ENCODE measurements around the gene MVB12B. TPM values are rescaled to one million over a fixed set of nuclear protein-coding genes. Genes with fewer than 3 reads are reported as not detected.

MVB12B gene
- polyA plus RNA-seq, 1 donor from 2014 or later: 39.5 TPM

- Histone ChIP-seq H3K27ac (ENCODE audit: low read length) (no peak overlapping the region), H3K36me3 (ENCODE audit: insufficient read depth, low read length) (no peaks in the 10 kb centered on the region), H3K4me2 (ENCODE audit: low read length) (no peak overlapping the region), H3K79me2 (replicated peaks; ENCODE audit: insufficient read depth, low read length) (no peaks in the 10 kb centered on the region), H3K9me3 (ENCODE audit: low read length) (no peaks in the 10 kb centered on the region), H3K9me2 (ENCODE audit: insufficient read depth, low read length) (no peaks in the 10 kb centered on the region), H3K27me3 (ENCODE audit: insufficient read depth, low read depth, low read length) (no peaks in the 10 kb centered on the region), H4K20me1 (ENCODE audit: insufficient read depth) (no peaks in the 10 kb centered on the region), H2AFZ (ENCODE audit: low read depth, low read length) (no peak overlapping the region), H3K4me3 (ENCODE audit: low read length) (no peak overlapping the region), H3K9ac (ENCODE audit: low read length) (no peak overlapping the region), H3F3A (ENCODE audit: insufficient read depth, low read length, poor library complexity, severe bottlenecking) (peaks cover 3% of the 10 kb centered on the region)
- no peak for TF ChIP-seq RAD21 (conservative IDR thresholded peaks at IDR 0.05)
Observed at GRCh38 chr9:126486276-126486675, 159.6 kb downstream of the MVB12B start.

GRCh38 chr9:126487856-126488255 is 161.2 kb downstream of the MVB12B start:
- H3K27ac ChIP-seq (ENCODE audit: low read length): no peak overlapping the region
- H2AFZ ChIP-seq (ENCODE audit: low read depth, low read length): no peak overlapping the region
- no peak for TF ChIP-seq TAF1 (IDR thresholded peaks at IDR 0.05; ENCODE audit: low read depth)
- no peak for TF ChIP-seq RAD21 (conservative IDR thresholded peaks at IDR 0.05)
- no peak for TF ChIP-seq MXI1 (conservative IDR thresholded peaks at IDR 0.05; ENCODE audit: poor library complexity, severe bottlenecking)
- TF ChIP-seq REST (IDR thresholded peaks at IDR 0.05; ENCODE audit: borderline replicate concordance): no peak
- TF ChIP-seq CTCF (IDR thresholded peaks at IDR 0.05; ENCODE audit: poor library complexity, severe bottlenecking): no peak

GRCh38 chr9:126488310-126488709 is 161.7 kb downstream of the MVB12B start:
- H2AFZ ChIP-seq (ENCODE audit: low read depth, low read length): no peak overlapping the region
- H4K20me1 ChIP-seq (ENCODE audit: insufficient read depth): no peaks in the 10 kb centered on the region
- H3K4me2 ChIP-seq (ENCODE audit: low read length): no peak overlapping the region
- no peaks in the 10 kb centered on the region for H3K36me3 ChIP-seq (ENCODE audit: insufficient read depth, low read length)
- no peaks in the 10 kb centered on the region for H3K27me3 ChIP-seq (ENCODE audit: insufficient read depth, low read depth, low read length)
- no peak overlapping the region for H3K9ac ChIP-seq (ENCODE audit: low read length)
- no peak for TF ChIP-seq TAF1 (IDR thresholded peaks at IDR 0.05; ENCODE audit: low read depth)
- no peak for TF ChIP-seq CTCF (IDR thresholded peaks at IDR 0.05; ENCODE audit: poor library complexity, severe bottlenecking)
- no peak for TF ChIP-seq REST (IDR thresholded peaks at IDR 0.05; ENCODE audit: borderline replicate concordance)
- no peak for TF ChIP-seq EZH2 (IDR thresholded peaks at IDR 0.05; ENCODE audit: borderline replicate concordance, insufficient read depth, low read length, poor library complexity, severe bottlenecking)
- no peaks in the 10 kb centered on the region for H3F3A ChIP-seq (ENCODE audit: insufficient read depth, low read length, poor library complexity, severe bottlenecking)
- H3K79me2 ChIP-seq (replicated peaks; ENCODE audit: insufficient read depth, low read length): no peaks in the 10 kb centered on the region
- H3K4me3 ChIP-seq (ENCODE audit: low read length): no peak overlapping the region
- H3K27ac ChIP-seq (ENCODE audit: low read length): no peak overlapping the region
- no peaks in the 10 kb centered on the region for H3K9me3 ChIP-seq (ENCODE audit: low read length)
- H3K9me2 ChIP-seq (ENCODE audit: insufficient read depth, low read length): no peaks in the 10 kb centered on the region

More at GRCh38 chr9:126487856-126488255, 161.2 kb downstream of the MVB12B start:
- Histone ChIP-seq H4K20me1 (ENCODE audit: insufficient read depth) (no peaks in the 10 kb centered on the region), H3K36me3 (ENCODE audit: insufficient read depth, low read length) (no peaks in the 10 kb centered on the region), H3K9me3 (ENCODE audit: low read length) (no peaks in the 10 kb centered on the region), H3K27me3 (ENCODE audit: insufficient read depth, low read depth, low read length) (no peaks in the 10 kb centered on the region), H3K9me2 (ENCODE audit: insufficient read depth, low read length) (no peaks in the 10 kb centered on the region), H3K4me3 (ENCODE audit: low read length) (no peak overlapping the region), H3K9ac (ENCODE audit: low read length) (no peak overlapping the region), H3K79me2 (replicated peaks; ENCODE audit: insufficient read depth, low read length) (no peaks in the 10 kb centered on the region), H3K4me2 (ENCODE audit: low read length) (no peak overlapping the region), H3F3A (ENCODE audit: insufficient read depth, low read length, poor library complexity, severe bottlenecking) (no peaks in the 10 kb centered on the region)
